HTERT RPE-1 (cell line): ENCODE data around the gene CBARP.

Experiments used
- in situ Hi-C: fragments of 300-500 bp; cut with MboI; formaldehyde crosslinking; loops from 4 replicates; pipeline ENCODE4 v1.14.3; 2020; ENCODE audit warnings: low sequenced_read_pairs

CBARP gene, protein sequence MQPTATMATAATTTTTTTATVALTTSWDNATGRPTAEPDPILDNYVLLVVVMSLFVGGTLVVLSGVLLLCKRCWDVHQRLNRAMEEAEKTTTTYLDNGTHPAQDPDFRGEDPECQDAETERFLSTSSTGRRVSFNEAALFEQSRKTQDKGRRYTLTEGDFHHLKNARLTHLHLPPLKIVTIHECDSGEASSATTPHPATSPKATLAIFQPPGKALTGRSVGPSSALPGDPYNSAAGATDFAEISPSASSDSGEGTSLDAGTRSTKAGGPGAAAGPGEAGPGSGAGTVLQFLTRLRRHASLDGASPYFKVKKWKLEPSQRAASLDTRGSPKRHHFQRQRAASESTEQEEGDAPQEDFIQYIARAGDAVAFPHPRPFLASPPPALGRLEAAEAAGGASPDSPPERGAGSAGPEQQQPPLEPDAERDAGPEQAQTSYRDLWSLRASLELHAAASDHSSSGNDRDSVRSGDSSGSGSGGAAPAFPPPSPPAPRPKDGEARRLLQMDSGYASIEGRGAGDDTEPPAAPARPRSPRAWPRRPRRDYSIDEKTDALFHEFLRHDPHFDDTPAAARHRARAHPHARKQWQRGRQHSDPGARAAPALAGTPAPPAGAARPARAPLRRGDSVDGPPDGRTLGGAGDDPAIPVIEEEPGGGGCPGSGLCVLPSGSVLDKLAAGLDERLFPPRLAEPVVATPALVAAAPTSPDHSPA

DNA sequence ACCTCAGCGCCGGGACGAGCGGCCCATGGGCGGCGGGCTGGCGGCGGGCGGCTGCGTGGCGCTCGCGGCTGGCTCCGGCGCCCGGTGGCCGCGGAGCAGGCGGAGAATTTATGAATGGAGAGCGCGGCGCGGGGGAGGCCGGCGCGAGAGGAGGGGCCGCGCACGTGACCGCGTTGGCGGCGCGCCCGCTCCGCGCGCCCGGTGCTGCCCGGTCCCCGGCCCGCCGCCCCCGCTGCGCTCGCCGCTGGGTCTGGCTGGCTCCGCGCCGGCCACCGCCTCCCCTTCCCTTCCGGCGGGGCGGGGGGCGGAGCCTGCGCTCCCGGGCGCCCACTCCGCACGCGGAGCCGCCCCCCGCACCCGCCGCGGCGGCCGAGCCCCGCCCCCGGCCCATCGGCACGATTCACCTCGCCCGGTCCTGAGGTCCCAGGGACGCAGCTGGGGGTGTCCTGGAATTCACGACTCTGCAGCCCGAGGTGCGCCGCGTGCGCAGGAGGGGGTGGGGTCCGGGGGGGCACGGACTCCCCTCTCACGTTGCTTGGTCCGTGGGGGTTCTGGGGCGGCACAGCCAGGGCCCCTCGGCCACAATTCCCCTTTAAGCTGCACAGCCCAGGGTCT, at the start of gene CBARP:
Gene CBARP, minus strand, starts transcription at position 252 of the 615 bp plus-strand sequence. CDS start 1,905 bp downstream, outside the sequence.
- in situ Hi-C loops, result no loop called here

DNA sequence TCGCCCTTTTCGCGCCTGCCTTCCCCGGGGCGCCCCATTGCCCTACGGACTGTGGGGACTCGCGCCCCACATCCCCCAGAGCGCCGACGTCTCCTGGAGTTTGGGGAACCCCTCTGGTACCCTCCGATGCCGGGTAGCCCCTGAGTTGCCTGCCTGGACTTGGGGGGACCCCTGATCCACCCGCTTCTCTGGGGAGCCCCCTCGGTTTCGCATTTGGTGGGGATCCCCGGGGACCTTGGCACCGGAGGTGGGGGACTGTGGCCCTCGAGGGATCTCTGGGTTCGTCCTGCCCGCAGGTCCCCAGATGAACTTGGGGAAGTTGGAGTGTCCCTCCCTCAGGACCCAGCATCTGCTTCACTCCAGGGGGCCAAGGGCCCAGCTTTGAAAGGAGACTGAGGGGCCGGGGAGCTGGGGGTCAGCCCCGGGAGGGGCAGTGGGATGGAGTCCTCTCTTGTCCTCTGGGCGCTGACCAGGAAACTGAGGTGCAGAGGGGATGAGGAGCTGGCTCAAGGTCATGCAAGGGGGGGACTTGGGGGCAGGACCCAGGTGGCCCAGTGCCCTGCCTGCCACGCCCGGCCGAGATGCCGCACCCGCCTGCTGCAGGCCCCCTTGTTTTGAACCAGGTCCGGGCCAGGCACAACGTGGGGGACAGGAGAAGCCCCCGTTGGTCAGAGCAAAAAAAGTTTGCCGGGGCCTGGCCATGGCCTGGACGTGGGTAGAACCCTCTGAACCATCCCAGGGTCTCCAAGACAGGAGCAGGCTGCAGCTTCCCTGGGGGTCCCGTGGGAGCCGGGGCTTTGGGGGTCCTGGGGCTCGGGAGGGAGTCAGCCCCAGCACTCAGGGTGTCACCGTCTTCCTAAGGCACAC, 48.9 kb upstream of the CBARP start:
- in situ Hi-C loops, result no loop called here

DNA sequence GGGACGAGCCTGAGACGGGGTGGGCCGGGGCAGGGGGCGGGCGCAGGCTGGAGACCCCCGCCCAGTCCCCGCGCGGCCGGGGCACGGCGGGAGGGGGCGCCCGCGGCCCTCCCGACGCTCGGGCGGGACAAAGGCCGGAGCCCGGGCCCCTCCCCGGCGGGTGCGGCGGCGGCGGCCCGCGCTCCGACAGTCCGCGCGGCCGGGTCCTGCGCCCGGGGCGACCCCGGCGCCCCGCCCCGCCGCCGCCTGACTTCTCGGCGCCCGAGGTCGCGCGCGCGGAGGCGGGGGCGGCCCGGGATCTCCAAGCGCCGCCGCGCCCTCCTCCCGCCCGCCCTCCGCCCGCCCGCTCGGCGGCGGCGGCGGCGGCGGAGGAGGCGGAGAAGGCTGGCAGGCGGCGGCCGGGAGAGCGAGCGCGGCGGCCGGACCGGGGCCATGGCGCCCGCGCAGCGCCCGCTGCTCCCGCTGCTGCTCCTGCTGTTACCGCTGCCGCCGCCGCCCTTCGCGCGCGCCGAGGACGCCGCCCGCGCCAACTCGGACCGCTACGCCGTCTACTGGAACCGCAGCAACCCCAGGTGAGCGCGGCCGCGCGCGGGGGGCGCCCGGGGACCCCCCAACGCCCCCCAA, 48.0 kb upstream of the CBARP start, which contains the start of gene EFNA2:
Gene EFNA2, plus strand, starts transcription at position 137 of the 624 bp plus-strand sequence. Its CDS starts 296 bp downstream, at position 433.
- in situ Hi-C loops, result no loop called here

DNA sequence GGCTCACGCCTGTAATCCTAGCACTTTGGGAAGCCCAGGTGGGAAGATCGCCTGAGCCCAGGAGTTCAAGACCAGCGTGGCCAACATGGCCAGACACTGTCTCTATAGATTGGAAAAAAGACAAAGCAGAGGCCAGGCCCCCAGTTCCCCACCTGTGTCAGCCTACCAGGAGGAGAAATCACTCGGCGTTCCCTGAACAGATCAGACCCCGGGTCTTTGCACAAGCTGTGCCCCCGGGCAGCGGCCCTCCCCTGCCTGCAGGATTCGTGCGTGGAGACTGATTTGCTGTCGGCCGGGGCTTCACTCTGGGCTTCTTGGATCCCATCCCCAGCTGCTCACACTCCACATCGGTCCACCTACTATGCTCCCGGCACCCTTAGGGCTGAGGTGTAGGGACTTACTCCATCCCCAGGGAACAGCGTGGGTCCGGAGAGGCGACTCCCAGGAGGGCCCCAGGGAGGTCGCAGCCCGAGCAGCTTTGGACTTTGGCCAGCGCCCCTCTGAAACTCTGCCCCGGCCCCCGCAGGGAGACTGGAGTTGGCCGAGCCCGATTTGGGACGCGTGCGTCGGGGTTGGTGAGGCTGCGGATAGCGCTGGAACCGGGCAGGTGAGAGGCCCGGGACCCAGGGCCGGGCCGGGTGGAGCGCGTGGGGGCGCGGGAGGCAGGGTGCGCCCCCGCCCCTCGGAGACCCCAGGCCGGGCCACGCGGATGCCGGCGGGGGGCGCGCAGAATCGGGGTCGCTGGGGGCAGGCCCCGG, 47.4 kb upstream of the CBARP start:
- in situ Hi-C loops, result no loop called here

DNA sequence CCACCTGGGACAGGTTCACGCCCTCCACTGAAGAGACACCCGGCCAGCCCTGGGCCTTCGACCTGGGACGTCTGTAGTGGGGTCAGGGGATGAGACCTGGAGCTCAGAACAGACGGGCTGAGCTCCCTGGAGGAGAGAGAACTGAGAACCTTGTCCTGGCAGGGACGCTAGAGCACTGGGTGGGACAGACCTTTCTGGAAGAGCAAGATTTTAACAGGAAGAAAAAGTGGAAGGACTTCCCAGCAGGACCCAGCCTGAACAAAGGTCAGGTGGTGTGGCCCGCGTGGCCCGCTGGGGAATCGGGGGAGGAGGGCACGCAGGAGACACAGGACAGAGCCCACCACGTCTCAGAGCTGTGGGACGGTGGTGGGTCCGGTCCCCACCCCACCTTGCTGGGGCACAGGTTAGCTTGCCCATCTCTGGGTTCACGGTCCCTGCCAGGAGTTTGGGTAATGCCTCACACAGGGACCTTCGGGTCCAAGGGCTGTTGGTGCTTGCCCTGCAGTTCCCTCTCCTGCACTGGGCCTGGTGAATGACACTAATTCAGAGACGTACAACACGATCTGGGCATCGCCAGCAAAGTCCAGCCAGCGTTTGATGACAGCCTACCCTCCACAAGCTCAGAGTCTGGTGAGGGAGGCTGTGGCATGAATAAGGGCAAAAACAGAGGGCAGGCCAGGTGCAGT, 46.6 kb upstream of the CBARP start:
- in situ Hi-C loops, result no loop called here

DNA sequence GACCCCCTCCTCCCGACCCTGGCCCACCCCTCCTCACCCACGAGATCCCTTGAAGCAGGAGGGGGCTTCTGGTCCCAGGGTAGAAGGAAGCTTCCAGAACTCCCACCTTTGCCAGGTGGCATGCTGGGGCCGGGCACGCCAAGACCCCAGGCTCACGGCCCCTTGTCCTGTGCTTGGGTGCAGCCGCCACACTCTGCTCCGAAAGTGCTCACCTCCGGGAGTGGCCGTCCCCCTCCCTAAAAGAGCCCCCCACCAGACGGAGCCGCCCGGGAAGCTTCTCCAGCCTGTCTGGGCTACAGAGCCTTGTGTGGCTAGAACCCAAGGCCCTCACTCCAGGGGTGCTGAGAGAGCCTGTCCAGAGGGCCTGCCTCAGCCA, 46.1 kb upstream of the CBARP start:
- in situ Hi-C loops, result no loop called here

DNA sequence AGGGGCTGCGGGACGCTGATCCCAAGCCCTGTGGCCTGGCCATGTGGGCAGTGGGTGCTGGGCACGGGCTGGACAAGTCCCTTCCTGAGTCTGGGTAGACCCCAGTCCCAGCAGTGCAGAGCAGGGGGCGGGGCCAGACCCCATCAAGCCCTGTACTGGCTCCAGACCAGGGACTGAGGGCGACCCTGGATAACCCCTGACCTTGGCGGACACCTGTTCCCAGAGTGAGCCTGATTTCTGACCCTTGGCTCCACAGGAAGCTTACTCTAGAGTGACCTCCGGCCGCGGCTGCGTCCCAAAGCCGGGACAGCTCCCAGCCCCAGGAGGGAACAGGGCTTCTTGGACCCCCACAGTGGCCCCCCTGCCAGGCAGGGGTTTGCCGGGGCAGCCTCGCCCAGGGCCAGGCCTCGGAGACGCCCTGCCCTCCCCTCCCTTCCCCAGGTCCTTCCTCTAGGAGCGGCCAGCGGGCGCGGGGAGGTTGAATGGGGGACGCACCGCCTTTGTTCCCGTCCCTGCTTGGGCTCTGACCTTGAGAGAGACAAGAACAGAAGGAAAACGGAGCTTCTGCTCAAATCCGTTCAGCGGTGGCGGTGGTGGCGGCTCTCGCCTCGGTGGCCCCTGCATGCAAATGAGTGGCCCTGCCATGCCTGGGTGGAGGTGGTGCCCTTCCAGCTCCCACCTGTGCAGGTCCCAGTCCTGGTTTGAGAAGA, 45.6 kb upstream of the CBARP start:
- in situ Hi-C loops, result no loop called here

DNA sequence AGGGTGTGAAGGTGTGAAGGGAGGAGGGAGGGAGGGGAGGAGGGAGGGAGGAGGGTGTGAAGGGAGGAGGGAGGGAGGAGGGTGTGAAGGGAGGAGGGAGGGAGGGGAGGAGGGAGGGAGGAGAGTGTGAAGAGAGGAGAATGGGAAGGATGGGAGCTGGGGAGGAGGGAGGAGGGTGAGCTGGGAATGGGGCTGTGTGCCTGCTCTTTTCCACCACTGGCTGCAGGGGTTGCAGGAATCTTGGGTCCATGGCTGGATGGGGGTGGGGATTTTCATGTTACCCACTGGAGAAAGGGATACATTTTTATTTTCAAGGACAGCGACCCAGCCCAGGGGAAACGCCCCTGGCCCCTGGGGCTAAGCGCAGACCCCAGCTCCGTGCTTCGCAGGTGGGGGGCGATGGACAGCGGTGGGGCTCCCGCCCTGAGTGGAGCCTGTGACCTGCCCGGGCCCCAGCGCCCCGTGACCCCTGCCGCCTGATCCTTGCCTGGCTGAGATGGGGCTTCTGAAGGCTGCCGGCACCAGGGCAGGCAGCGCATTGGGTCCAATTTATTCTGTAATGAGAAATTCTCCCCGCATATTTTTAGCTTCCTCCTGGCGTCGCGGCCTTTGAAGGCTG, 44.9 kb upstream of the CBARP start:
- in situ Hi-C loops, result no loop called here

DNA sequence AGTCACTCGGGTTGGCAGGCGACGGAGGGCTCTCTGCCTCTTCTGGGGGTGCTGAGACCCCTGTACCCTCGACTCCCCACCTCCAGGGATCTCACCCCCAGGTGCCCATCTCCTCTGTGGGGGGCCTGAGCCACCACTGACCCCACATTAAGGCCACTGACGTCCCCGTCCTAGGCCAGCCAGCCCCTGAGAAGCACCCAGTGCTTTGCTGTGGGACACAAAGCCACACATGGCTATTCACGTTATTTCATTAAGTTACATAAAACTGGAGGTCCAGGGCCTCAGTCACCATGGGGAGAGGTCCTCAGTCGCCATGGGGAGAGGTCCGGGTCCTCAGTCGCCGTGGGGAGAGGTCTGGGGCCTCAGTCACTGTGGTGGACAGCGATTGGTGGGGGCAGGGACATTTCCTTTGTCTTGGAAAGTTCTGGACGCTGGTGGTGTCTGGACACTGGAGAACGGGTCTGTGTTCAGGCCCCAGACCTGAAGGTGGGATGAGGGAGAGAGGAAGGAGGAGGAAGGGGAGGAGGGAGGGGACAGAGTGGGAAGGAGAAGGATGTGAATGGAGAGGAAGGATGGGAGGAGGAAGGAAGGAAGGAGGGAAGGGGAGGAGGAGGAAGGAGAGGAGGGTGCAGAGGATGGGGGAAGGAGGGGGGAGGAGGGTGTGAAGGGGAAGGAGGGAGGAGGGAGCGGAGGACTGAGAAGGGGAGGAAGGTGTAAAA, 43.9 kb upstream of the CBARP start:
- in situ Hi-C loops, result no loop called here

DNA sequence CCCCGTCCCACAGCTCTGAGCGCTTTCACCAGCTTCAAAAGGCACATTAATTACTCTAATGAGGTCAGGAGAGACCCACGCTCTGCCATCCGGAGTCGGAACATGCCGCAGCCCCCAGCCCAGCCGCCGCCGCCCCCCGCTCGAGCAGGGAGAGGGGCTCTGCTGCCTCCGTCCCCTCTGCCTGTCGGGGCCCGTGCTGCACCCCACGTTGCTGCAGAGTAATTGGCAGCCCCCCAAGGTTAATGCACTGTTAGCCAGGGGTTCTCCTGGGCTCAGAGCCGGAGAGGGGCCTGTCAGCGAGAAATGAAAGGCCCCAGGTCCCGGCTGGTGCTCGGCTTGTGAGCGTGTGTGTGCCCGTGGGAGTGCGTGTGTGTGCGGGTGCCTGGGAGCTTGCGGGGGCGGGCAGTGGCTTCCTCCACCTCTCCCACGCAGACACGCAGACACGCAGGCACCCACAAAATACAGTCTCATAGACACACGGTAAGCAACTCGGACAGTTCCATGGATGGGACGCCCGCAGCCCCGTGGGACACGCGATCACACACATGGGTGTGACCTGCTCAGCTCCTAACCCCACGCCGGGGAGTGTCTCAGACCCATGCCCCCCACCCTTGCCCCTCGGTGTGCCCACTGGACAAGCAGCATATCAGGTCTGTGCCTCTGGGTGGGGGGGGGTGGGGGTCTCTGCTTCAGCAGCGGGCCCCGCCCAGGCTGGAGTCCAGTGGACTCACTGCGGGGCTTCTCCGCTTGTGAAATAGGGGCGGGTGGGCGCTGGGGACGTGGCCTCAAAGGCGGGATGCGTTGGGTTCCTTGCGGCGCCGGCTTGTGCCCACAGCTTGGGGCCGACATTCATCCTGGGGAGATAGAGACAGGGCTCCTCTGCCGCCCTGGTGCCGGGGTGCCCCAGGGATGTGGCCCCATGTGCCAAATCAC, 43.1 kb upstream of the CBARP start:
- in situ Hi-C loops, result no loop called here

DNA sequence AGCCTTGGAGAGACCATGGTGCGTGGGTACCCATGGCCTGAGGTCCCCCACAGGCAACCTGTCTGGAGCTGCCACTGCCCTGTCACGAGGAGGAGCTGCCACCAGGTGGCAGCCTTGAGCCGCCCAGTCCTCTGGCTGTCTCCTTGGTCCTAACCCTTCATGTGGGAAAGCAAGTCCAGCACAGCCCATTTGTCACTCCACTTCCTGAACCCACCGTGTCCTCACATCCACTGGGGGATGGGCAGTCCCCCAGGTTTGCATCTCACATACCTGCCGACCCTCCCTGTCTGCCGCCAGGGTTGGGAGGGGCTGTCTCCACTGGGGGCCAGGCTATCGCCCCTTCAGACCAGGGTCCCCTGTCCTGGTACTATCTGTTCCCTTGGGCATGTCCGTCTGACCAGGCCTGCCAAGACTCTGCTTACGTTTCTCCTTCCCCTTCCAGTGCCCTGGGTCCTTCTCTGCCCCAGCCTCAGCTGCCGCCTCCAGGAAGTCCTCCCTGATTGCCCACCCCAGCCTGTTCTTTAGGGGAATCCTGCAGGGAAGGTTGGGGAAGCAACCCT, 42.1 kb upstream of the CBARP start:
- in situ Hi-C loops, result no loop called here

DNA sequence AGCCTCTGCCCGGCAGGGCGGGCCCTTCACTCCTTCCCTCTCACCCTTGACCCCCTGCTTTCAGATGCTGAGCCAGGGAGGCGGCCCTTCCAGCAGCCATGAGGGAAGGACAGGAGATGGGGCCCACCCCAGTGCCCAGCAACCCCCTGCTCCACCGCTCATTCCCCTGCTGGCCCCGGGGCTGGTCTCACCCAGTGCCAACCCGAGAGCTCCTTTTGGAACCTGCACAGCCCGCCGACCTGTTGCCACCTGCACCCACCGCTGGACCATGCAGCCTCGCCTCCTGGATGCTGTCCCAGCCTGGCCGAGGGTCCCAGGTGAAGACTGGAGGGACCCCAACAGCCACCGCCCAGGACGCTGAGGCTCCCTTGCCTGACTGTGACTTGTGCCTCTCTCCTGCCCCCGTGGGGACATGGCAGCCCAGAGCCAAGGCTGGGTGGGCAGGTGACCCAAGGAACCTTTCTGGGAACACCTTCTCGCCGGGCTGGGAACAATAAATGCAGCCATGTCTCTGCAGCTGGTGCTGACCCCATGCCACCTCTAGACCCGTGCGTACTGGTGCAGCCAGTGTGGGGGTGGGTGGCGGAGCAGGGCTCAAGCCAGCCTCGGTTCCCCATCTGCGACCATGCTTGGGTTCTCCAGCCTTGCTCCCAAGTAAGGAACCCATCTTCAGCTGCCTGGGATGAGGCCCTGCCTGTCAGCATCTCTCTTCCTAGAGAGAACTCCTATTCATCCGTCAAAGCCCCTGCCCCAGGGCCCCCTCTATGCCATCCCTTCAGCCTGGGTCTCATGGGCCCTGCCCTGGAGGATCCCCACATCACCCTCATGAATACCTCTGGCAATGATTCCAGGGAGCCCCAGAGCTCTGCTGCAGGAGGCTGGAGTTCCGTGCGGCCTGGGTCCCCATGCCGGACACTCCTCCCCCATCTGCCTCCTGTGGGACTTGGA, 41.2 kb upstream of the CBARP start:
- in situ Hi-C loops, result no loop called here

DNA sequence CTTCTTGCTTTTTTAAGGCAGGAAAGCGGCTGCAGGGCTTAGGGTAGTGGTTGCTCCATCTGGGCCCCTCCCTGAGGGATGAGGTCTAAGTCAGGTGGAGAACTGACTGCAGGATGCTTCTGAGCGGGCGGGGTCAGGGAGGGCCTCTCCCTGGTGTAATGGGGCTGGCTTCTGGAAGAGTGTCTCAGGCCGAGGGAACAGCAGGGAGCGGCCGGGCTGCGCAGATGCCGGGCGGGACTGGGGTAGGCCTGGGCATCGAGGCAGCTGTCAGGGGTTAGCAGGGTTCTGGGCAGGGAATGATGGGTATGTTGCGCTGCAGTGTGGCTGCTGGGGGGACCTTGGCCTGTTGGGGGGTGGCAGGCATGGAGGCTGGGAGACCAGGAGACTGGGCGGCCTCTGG, 40.3 kb upstream of the CBARP start:
- in situ Hi-C loops, result no loop called here

DNA sequence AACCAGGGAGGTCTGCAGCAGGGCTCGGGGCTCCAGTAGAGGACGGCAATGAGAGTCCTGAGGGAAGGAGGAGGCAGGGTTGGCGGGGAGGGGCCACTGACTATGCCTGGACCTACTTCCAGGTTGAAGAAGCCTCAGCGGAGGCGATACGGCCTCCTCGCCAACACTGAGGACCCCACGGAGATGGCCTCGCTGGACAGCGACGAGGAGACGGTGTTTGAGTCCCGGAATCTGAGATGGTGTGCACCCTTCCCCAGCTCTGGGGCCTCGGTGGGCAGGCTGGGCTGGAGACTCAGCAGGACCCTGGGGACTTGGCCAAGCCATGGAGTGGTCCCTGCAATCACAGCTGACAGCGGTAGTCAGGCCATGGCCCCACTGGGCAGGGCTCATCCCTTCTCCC, 39.3 kb upstream of the CBARP start:
- in situ Hi-C loops, result no loop called here

DNA sequence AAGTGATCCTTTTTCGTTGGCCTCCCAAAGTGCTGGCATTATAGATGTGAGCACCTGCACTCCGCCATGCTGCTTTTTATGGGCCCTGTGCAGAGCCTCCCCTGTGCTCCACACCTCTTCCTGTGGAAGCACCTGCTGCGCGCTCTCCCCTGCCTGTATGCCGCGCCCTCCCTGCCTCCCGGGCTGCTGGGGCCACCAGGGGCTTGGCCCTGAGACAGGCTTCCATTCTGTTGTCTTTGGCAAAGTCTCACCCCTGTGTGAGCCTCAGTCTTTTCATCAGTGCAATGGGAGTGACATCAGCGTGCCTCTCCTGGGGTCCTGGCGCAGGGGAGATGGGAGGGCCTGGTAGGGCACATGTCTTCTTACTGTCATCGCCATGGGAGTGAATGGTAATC, 38.8 kb upstream of the CBARP start:
- in situ Hi-C loops, result no loop called here
